Type B pancreatic cell (in vitro differentiated cells): Measurements from ENCODE around the gene ISCU. TPM values are rescaled to one million over a fixed set of nuclear protein-coding genes. Genes with fewer than 3 reads are reported as not detected.

Experiments used
- DNase-seq: peaks from one replicate; pipeline ENCODE4 v3.0.0; 2021; ENCODE audit warnings: mixed read lengths; ENCODE audit not compliant: unreplicated experiment; ENCODE audit errors: extremely low spot score
- H3K27ac Mint-ChIP-seq: 2 replicates; pipeline ENCODE4 v1.8.0; 2021; ENCODE audit warnings: mild to moderate bottlenecking, mixed read lengths
- H3K27me3 Mint-ChIP-seq: 2 replicates; pipeline ENCODE4 v1.8.0; 2021; ENCODE audit warnings: mixed read lengths
- H3K36me3 Mint-ChIP-seq: 2 replicates; pipeline ENCODE4 v1.8.0; 2021; ENCODE audit warnings: mixed read lengths
- H3K4me1 Mint-ChIP-seq: one replicate; pipeline ENCODE4 v1.8.0; 2021; ENCODE audit warnings: mixed read lengths; ENCODE audit not compliant: unreplicated experiment
- H3K4me3 Mint-ChIP-seq: 2 replicates; pipeline ENCODE4 v1.8.0; 2021; ENCODE audit warnings: mild to moderate bottlenecking, mixed read lengths
- H3K9me3 Mint-ChIP-seq: 2 replicates; pipeline ENCODE4 v1.8.0; 2021; ENCODE audit warnings: mixed read lengths
- total RNA-seq: library from RNA; stranded (reverse); gene quantifications from 2 replicates; pipeline ENCODE4 v1.2.1, GENCODE V29; 2021; ENCODE audit warnings: low replicate concordance
- TF ChIP-seq, protein P1 (sequence below): fragments of 200-600 bp; sonication (generic); conservative IDR thresholded peaks from 2 replicates; pipeline ENCODE4 v1.5.0; 2021; ENCODE audit warnings: antibody characterized with exemption, mild to moderate bottlenecking

ISCU gene
- total RNA-seq, 1 donor from 2014 or later, result 78.9 TPM

DNA sequence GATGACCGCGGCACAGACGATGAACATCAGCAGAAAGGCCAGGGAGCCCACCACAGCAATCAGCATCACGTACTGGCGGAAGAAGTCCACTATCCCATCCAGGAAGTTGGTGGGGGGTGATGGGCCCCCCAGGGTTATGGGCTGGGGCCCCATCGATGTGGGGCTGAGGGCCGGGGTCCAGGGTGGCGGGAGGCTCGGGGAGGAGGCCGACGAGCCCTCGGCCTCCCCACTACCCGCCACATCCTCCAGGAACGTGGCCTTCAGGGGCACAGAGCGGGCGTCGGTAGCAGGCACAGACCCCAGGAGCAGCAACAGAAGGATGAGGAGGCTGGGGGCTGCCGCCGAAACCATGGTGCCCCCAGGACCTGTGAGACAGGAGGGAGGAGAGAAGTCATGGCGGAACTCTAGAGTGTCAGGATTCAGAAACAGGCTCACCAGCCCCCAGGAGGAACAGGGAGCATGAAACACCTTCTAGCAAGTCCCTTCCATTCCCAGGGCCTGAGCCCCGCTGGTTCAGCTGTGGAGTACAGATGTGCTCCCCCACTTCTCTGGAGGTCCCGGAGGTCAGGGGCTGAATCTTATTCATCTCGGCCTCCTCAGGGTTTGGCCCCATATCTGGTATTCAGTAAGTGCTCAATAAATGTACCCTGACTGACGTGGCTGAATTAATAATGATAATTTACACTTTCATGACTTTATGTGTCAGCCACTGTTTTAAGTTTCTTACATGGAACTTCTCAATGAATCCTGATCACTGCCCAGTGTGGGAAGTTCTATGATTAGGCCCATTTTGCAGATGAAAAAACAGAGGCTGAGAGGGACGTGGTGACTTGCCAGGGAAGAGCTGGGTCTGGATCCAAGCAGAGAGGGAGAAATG, 29.9 kb downstream of the ISCU start:
- TF ChIP-seq, protein P1, sequence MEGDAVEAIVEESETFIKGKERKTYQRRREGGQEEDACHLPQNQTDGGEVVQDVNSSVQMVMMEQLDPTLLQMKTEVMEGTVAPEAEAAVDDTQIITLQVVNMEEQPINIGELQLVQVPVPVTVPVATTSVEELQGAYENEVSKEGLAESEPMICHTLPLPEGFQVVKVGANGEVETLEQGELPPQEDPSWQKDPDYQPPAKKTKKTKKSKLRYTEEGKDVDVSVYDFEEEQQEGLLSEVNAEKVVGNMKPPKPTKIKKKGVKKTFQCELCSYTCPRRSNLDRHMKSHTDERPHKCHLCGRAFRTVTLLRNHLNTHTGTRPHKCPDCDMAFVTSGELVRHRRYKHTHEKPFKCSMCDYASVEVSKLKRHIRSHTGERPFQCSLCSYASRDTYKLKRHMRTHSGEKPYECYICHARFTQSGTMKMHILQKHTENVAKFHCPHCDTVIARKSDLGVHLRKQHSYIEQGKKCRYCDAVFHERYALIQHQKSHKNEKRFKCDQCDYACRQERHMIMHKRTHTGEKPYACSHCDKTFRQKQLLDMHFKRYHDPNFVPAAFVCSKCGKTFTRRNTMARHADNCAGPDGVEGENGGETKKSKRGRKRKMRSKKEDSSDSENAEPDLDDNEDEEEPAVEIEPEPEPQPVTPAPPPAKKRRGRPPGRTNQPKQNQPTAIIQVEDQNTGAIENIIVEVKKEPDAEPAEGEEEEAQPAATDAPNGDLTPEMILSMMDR, result no peak
- Mint-ChIP-seq H3K9me3 (no peaks in the 10 kb centered on the region), H3K4me1 (peaks cover 12% of the 10 kb centered on the region), H3K27ac (no peak overlapping the region), H3K36me3 (no peaks in the 10 kb centered on the region), H3K27me3 (no peaks in the 10 kb centered on the region), H3K4me3 (no peak overlapping the region)
- no peak for DNase-seq

DNA sequence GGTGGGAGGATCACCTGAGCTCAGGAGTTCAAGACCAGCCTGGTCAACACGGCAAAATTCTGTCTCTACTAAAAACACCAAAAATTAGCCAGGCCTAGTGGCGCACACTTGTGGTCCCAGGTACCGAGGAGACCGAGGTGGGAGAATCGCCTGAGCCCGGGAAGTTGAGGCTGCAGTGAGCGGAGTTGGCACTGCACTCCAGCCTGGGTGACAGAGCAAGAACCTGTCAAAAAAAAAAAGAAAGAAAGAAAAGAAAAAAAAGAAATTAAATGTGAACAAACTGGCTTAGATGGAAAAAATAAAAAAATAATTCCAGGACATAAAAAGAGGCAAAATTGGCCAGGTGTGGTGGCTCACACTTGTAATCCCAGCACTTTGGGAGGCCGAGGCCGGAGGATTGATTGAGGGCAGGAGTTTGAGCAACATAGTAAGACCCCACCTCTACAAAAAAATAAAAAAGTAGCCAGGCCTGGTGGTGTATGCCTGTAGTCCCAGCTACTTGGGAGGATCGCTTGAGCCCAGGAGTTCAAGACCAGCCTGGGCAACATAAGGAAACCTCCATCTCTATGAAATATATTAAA, 32.0 kb downstream of the ISCU start:
- Mint-ChIP-seq H3K27me3 (no peaks in the 10 kb centered on the region), H3K36me3 (no peaks in the 10 kb centered on the region), H3K4me1 (peaks cover 11% of the 10 kb centered on the region), H3K4me3 (no peak overlapping the region), H3K9me3 (no peaks in the 10 kb centered on the region), H3K27ac (no peak overlapping the region)
- DNase-seq, result no peak
- TF ChIP-seq, protein P1, result no peak

DNA sequence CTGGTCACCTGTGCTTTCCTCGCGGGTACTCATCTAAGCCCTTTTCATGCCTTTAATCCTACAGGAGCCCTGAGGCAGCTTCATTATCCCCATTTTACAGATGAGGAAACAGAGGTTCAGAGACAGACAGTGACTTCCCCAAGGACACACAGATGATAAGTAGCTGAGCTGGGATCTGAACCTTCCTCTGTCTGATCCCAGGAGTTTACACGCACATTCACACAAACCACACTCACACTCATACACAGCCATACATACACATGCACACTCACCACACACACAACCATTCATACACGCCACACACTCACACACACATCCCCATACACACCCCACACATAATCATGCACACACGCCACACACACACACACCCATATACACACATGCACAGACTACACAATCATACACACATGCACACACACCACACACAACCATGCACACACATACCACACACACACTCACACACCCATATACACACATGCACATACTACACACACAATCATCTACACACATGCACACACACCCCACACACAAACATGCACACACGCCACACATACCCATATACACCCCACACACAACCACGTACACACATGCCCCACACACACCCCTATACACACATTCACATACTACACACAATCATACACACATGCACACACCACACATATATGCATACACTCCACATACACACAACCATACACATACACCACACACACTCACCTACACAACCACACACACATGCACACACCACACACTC, 32.7 kb downstream of the ISCU start:
- TF ChIP-seq, protein P1, result no peak
- Mint-ChIP-seq H3K4me3 (no peak overlapping the region), H3K36me3 (no peaks in the 10 kb centered on the region), H3K27ac (no peak overlapping the region), H3K9me3 (no peaks in the 10 kb centered on the region), H3K27me3 (no peaks in the 10 kb centered on the region), H3K4me1 (peaks cover 7% of the 10 kb centered on the region)
- DNase-seq, result no peak

DNA sequence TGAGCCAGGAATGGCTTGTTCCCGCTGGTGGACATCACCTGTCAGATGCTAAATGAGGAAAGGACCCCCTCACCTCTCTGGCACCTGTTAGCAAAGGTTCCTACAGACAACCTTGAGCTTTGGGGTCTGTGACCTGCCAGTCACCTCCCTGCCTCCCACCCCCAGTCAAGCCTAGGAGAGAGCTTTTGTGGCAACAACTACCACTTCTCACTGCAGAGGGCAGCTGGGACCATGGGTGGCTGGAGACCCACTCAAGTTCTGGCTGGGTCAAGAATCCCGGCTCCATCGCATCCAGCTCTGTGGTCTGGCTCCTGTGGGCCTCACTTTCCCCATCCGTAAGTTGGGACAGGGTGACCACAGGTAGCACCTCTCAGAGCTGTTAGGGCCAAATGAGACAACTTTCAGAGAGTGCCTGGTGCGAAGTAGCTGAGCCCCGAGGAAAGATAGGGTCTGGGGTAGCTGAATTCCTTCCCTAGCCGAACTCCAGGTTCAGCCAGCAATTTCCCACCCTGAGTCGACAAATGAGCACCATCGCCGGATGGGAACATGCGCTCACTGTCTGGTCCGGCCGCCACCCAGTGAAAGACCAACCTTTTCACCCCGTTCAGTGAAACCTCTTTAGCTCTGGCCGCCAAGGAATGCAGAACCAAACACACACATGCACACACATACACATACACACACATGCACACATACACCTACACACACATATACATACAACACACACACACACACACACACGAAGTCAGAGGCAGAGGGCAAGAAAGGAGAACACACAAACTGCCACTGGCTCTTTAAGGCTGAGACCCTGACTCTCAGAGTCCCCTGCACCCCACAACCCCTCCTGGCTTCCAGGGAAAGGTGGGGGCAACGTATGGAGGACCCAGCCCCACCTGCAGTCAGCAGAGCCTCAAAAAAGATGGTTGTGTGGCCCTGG, 33.6 kb downstream of the ISCU start:
- Mint-ChIP-seq H3K27me3 (no peaks in the 10 kb centered on the region), H3K9me3 (no peaks in the 10 kb centered on the region), H3K4me3 (no peak overlapping the region), H3K36me3 (no peaks in the 10 kb centered on the region), H3K4me1 (peaks cover 7% of the 10 kb centered on the region), H3K27ac (no peak overlapping the region)
- TF ChIP-seq, protein P1, result no peak
- no peak for DNase-seq
